ENCODE measurements around the gene GSTM3. TPM values are rescaled to one million over a fixed set of nuclear protein-coding genes. Genes with fewer than 3 reads are reported as not detected.

Gene GSTM3
- total and polyA plus RNA-seq, 9 donors: 29.2 to 62.0 (median 50.8) TPM

GRCh38 chr1:109726728-109727373 is 14.0 kb downstream of the GSTM3 start:
- 71% methylated on average over 10 of the region's 12 CpGs for whole genome bisulfite sequencing (ENCODE audit: insufficient coverage)
- Histone ChIP-seq H3K27ac (ENCODE audit: low read length) (no peak overlapping the region), H3K36me3 (ENCODE audit: control insufficient read depth, insufficient read depth, low read length) (no peaks in the 10 kb centered on the region), H3K4me3 (ENCODE audit: low read length) (no peak overlapping the region), H3K9me3 (replicated peaks; ENCODE audit: control insufficient read depth, low read depth, low read length) (no peaks in the 10 kb centered on the region), H3K4me1 (ENCODE audit: control insufficient read depth, insufficient read depth, low read length) (no peaks in the 10 kb centered on the region), H3K27me3 (ENCODE audit: control insufficient read depth, insufficient read depth, low read length) (no peaks in the 10 kb centered on the region)
- DNase-seq: no peak

- WGBS (ENCODE audit: insufficient coverage): 89% methylated on average over 1 of the region's 1 CpG
- no peak for DNase-seq
- Histone ChIP-seq H3K27ac (ENCODE audit: low read length) (no peak overlapping the region), H3K9me3 (replicated peaks; ENCODE audit: control insufficient read depth, low read depth, low read length) (no peaks in the 10 kb centered on the region), H3K4me3 (ENCODE audit: low read length) (no peak overlapping the region), H3K36me3 (ENCODE audit: control insufficient read depth, insufficient read depth, low read length) (no peaks in the 10 kb centered on the region), H3K27me3 (ENCODE audit: control insufficient read depth, insufficient read depth, low read length) (no peaks in the 10 kb centered on the region), H3K4me1 (ENCODE audit: control insufficient read depth, insufficient read depth, low read length) (no peaks in the 10 kb centered on the region)
These were observed 14.8 kb downstream of the GSTM3 start for GRCh38 chr1:109726007-109726406.

- WGBS (ENCODE audit: insufficient coverage): 82% methylated on average over 2 of the region's 4 CpGs
These were observed 15.3 kb downstream of the GSTM3 start for GRCh38 chr1:109725510-109725909.

GRCh38 chr1:109724933-109725332 is 15.9 kb downstream of the GSTM3 start:
- no peak for DNase-seq
- H3K27me3 ChIP-seq (ENCODE audit: control insufficient read depth, insufficient read depth, low read length): no peaks in the 10 kb centered on the region
- no peaks in the 10 kb centered on the region for H3K4me1 ChIP-seq (ENCODE audit: control insufficient read depth, insufficient read depth, low read length)
- H3K9me3 ChIP-seq (replicated peaks; ENCODE audit: control insufficient read depth, low read depth, low read length): no peaks in the 10 kb centered on the region
- H3K4me3 ChIP-seq (ENCODE audit: low read length): no peak overlapping the region
- H3K27ac ChIP-seq (ENCODE audit: low read length): no peak overlapping the region
- no peaks in the 10 kb centered on the region for H3K36me3 ChIP-seq (ENCODE audit: control insufficient read depth, insufficient read depth, low read length)
- WGBS (ENCODE audit: insufficient coverage): 33% methylated on average over 1 of the region's 5 CpGs

More at GRCh38 chr1:109725510-109725909, 15.3 kb downstream of the GSTM3 start:
- no peaks in the 10 kb centered on the region for H3K27me3 ChIP-seq (ENCODE audit: control insufficient read depth, insufficient read depth, low read length)
- H3K36me3 ChIP-seq (ENCODE audit: control insufficient read depth, insufficient read depth, low read length): no peaks in the 10 kb centered on the region
- H3K4me3 ChIP-seq (ENCODE audit: low read length): no peak overlapping the region
- H3K4me1 ChIP-seq (ENCODE audit: control insufficient read depth, insufficient read depth, low read length): no peaks in the 10 kb centered on the region
- no peaks in the 10 kb centered on the region for H3K9me3 ChIP-seq (replicated peaks; ENCODE audit: control insufficient read depth, low read depth, low read length)
- no peak overlapping the region for H3K27ac ChIP-seq (ENCODE audit: low read length)
- no peak for DNase-seq

GRCh38 chr1:109722908-109723691 is 17.7 kb downstream of the GSTM3 start:
- Histone ChIP-seq H3K36me3 (ENCODE audit: control insufficient read depth, insufficient read depth, low read length) (no peaks in the 10 kb centered on the region), H3K4me3 (ENCODE audit: low read length) (no peak overlapping the region), H3K9me3 (replicated peaks; ENCODE audit: control insufficient read depth, low read depth, low read length) (no peaks in the 10 kb centered on the region), H3K4me1 (ENCODE audit: control insufficient read depth, insufficient read depth, low read length) (no peaks in the 10 kb centered on the region), H3K27me3 (ENCODE audit: control insufficient read depth, insufficient read depth, low read length) (no peaks in the 10 kb centered on the region), H3K27ac (ENCODE audit: low read length) (no peak overlapping the region)
- no peak for DNase-seq
- 89% methylated on average over 4 of the region's 7 CpGs for WGBS (ENCODE audit: insufficient coverage)

GRCh38 chr1:109721971-109722370 is 18.9 kb downstream of the GSTM3 start:
- no CpG with 5 or more reads among the region's 1 CpG for WGBS (ENCODE audit: insufficient coverage)

GRCh38 chr1:109721042-109721441 is 19.8 kb downstream of the GSTM3 start:
- no peaks in the 10 kb centered on the region for H3K36me3 ChIP-seq (ENCODE audit: control insufficient read depth, insufficient read depth, low read length)
- no peaks in the 10 kb centered on the region for H3K9me3 ChIP-seq (replicated peaks; ENCODE audit: control insufficient read depth, low read depth, low read length)
- DNase-seq: no peak
- no peak overlapping the region for H3K4me3 ChIP-seq (ENCODE audit: low read length)
- H3K27ac ChIP-seq (ENCODE audit: low read length): no peak overlapping the region
- no peaks in the 10 kb centered on the region for H3K27me3 ChIP-seq (ENCODE audit: control insufficient read depth, insufficient read depth, low read length)
- 80% methylated on average over 1 of the region's 5 CpGs for WGBS (ENCODE audit: insufficient coverage)
- H3K4me1 ChIP-seq (ENCODE audit: control insufficient read depth, insufficient read depth, low read length): no peaks in the 10 kb centered on the region

More at GRCh38 chr1:109721971-109722370, 18.9 kb downstream of the GSTM3 start:
- DNase-seq: no peak
- Histone ChIP-seq H3K27me3 (ENCODE audit: control insufficient read depth, insufficient read depth, low read length) (no peaks in the 10 kb centered on the region), H3K36me3 (ENCODE audit: control insufficient read depth, insufficient read depth, low read length) (no peaks in the 10 kb centered on the region), H3K27ac (ENCODE audit: low read length) (no peak overlapping the region), H3K9me3 (replicated peaks; ENCODE audit: control insufficient read depth, low read depth, low read length) (no peaks in the 10 kb centered on the region), H3K4me1 (ENCODE audit: control insufficient read depth, insufficient read depth, low read length) (no peaks in the 10 kb centered on the region), H3K4me3 (ENCODE audit: low read length) (no peak overlapping the region)

- no peak for DNase-seq
- no peaks in the 10 kb centered on the region for H3K4me1 ChIP-seq (ENCODE audit: control insufficient read depth, insufficient read depth, low read length)
- H3K27ac ChIP-seq (ENCODE audit: low read length): no peak overlapping the region
- H3K27me3 ChIP-seq (ENCODE audit: control insufficient read depth, insufficient read depth, low read length): no peaks in the 10 kb centered on the region
- no peaks in the 10 kb centered on the region for H3K9me3 ChIP-seq (replicated peaks; ENCODE audit: control insufficient read depth, low read depth, low read length)
- H3K4me3 ChIP-seq (ENCODE audit: low read length): no peak overlapping the region
- WGBS (ENCODE audit: insufficient coverage): 80% methylated on average over 1 of the region's 5 CpGs
- no peaks in the 10 kb centered on the region for H3K36me3 ChIP-seq (ENCODE audit: control insufficient read depth, insufficient read depth, low read length)
These were observed 21.5 kb downstream of the GSTM3 start for GRCh38 chr1:109719337-109719837.

GRCh38 chr1:109718495-109718894 is 22.3 kb downstream of the GSTM3 start:
- no peak for DNase-seq
- Histone ChIP-seq H3K4me3 (ENCODE audit: low read length) (no peak overlapping the region), H3K27me3 (ENCODE audit: control insufficient read depth, insufficient read depth, low read length) (no peaks in the 10 kb centered on the region), H3K9me3 (replicated peaks; ENCODE audit: control insufficient read depth, low read depth, low read length) (no peaks in the 10 kb centered on the region), H3K36me3 (ENCODE audit: control insufficient read depth, insufficient read depth, low read length) (no peaks in the 10 kb centered on the region), H3K27ac (ENCODE audit: low read length) (no peak overlapping the region), H3K4me1 (ENCODE audit: control insufficient read depth, insufficient read depth, low read length) (no peaks in the 10 kb centered on the region)
- WGBS (ENCODE audit: insufficient coverage): 43% methylated on average over 2 of the region's 2 CpGs

- no peaks in the 10 kb centered on the region for H3K36me3 ChIP-seq (ENCODE audit: control insufficient read depth, insufficient read depth, low read length)
- H3K4me1 ChIP-seq (ENCODE audit: control insufficient read depth, insufficient read depth, low read length): no peaks in the 10 kb centered on the region
- no peak overlapping the region for H3K27ac ChIP-seq (ENCODE audit: low read length)
- H3K27me3 ChIP-seq (ENCODE audit: control insufficient read depth, insufficient read depth, low read length): no peaks in the 10 kb centered on the region
- WGBS (ENCODE audit: insufficient coverage): 83% methylated on average over 2 of the region's 5 CpGs
- H3K9me3 ChIP-seq (replicated peaks; ENCODE audit: control insufficient read depth, low read depth, low read length): no peaks in the 10 kb centered on the region
- no peak for DNase-seq
- no peak overlapping the region for H3K4me3 ChIP-seq (ENCODE audit: low read length)
These were observed 23.1 kb downstream of the GSTM3 start for GRCh38 chr1:109717729-109718128.

Measured in muscle of leg (tissue), 11 donors.